Measurements from ENCODE around the gene GCN1. TPM values are rescaled to one million over a fixed set of nuclear protein-coding genes. Genes with fewer than 3 reads are reported as not detected.

Gene GCN1
- total RNA-seq, 2 experiments from 2014 or later, result 217 to 343 TPM

GRCh38 chr12:120079411-120080400, 114.8 kb downstream of the GCN1 start:
- CTCF ChIA-PET (ENCODE audit: unreplicated experiment), result no interaction called here
- no peak overlapping the region for H3K4me3 ChIP-seq (ENCODE audit: low read depth, low read length, poor library complexity, severe bottlenecking)
- TF ChIP-seq EZH2phosphoT487 (IDR thresholded peaks at IDR 0.05; ENCODE audit: borderline replicate concordance, low read depth, low read length) (no peak), CTCF (conservative IDR thresholded peaks at IDR 0.05; ENCODE audit: low read length) (no peak)
- POLR2A ChIA-PET, result interaction anchor here (1.0 to 1.2 kb wide), 2 partner anchors 13 to 32 kb away, joined by 3 to 6 read pairs; no protein-coding TSS in a partner anchor
- H3K4me1 ChIP-seq (ENCODE audit: insufficient read depth, low read length, poor library complexity, severe bottlenecking), result no peaks in the 10 kb centered on the region
- H3K79me2 ChIP-seq (ENCODE audit: insufficient read depth, low read depth, low read length), result no peaks in the 10 kb centered on the region
- no peaks in the 10 kb centered on the region for H3K9me3 ChIP-seq (ENCODE audit: low read length)
- H4K20me1 ChIP-seq (ENCODE audit: insufficient read depth, low read length), result no peaks in the 10 kb centered on the region
- no peak overlapping the region for H3K27ac ChIP-seq (ENCODE audit: low read depth, low read length, poor library complexity, severe bottlenecking)
- no peak overlapping the region for H2AFZ ChIP-seq (ENCODE audit: low read length)
- no peaks in the 10 kb centered on the region for H3K9me2 ChIP-seq (ENCODE audit: insufficient read depth, low read length)
- no TSS peak for BruUV-seq (replicated peaks)
- peaks cover 10% of the 10 kb centered on the region for H3K36me3 ChIP-seq (ENCODE audit: insufficient read depth, low read length)
- no peak overlapping the region for H3K4me2 ChIP-seq (ENCODE audit: low read length)
- intact Hi-C loops (cut with micrococcal nuclease; ENCODE audit: unreplicated experiment), result loop anchor here (2.0 to 10.0 kb wide), 2 partner anchors 63 to 185 kb away; partner anchors contain the start of gene PXN
- no peak for DNase-seq (ENCODE audit: low spot score)

DNA sequence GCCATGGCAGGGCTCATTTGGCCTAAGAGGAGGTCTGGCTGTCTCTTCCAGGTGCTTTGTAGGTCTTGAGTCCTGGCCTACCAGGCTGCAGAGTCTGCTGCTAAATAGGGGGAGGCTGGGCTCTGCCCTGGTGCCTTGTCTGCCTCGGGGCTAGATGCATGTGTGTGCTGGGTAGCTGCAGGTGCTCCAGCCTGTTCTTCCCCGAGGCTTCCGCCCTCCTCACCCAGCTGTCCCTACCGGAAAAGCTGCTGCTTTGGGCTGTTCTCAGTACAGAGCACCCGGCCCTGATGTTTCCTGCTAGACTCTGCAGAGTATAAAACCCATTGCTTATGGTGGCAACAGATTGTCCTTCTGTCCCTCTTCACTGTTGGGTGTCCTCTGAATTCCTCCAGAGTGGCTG, 115.6 kb downstream of the GCN1 start:
- Histone ChIP-seq H3K4me3 (ENCODE audit: low read depth, low read length, poor library complexity, severe bottlenecking) (no peak overlapping the region), H3K36me3 (ENCODE audit: insufficient read depth, low read length) (peaks cover 10% of the 10 kb centered on the region), H3K4me1 (ENCODE audit: insufficient read depth, low read length, poor library complexity, severe bottlenecking) (no peaks in the 10 kb centered on the region), H4K20me1 (ENCODE audit: insufficient read depth, low read length) (no peaks in the 10 kb centered on the region), H3K9me2 (ENCODE audit: insufficient read depth, low read length) (no peaks in the 10 kb centered on the region), H3K27ac (ENCODE audit: low read depth, low read length, poor library complexity, severe bottlenecking) (no peak overlapping the region), H3K4me2 (ENCODE audit: low read length) (no peak overlapping the region), H3K9me3 (ENCODE audit: low read length) (no peaks in the 10 kb centered on the region), H2AFZ (ENCODE audit: low read length) (no peak overlapping the region), H3K79me2 (ENCODE audit: insufficient read depth, low read depth, low read length) (no peaks in the 10 kb centered on the region)
- TF ChIP-seq EZH2phosphoT487 (IDR thresholded peaks at IDR 0.05; ENCODE audit: borderline replicate concordance, low read depth, low read length) (no peak), CTCF (conservative IDR thresholded peaks at IDR 0.05; ENCODE audit: low read length) (no peak)
- intact Hi-C loops (cut with micrococcal nuclease; ENCODE audit: unreplicated experiment), result loop anchor here (2.0 kb wide), 1 partner anchor 62 kb away; no protein-coding TSS in a partner anchor
- ChIA-PET CTCF (ENCODE audit: unreplicated experiment) (no interaction called here), POLR2A (interaction anchor here (0.6 to 1.3 kb wide), 3 partner anchors 12 to 32 kb away, joined by 3 to 4 read pairs (median 4); no protein-coding TSS in a partner anchor)
- DNase-seq (ENCODE audit: low spot score), result no peak
- BruUV-seq (replicated peaks), result no TSS peak

All from OCI-LY7 (cell line).